NCI-H1048 (cell line): ENCODE measurements around the gene CPNE6.
"Not testable (repeated sequence)": the region's sequence is repeated elsewhere in the genome, so short reads cannot be mapped to it uniquely, and the experiment has no call there.

Source experiments
- DNase-seq: peaks from one replicate; lab custom pipeline; 2025; lab: John Stamatoyannopoulos, UW

The CPNE6 gene

DNA sequence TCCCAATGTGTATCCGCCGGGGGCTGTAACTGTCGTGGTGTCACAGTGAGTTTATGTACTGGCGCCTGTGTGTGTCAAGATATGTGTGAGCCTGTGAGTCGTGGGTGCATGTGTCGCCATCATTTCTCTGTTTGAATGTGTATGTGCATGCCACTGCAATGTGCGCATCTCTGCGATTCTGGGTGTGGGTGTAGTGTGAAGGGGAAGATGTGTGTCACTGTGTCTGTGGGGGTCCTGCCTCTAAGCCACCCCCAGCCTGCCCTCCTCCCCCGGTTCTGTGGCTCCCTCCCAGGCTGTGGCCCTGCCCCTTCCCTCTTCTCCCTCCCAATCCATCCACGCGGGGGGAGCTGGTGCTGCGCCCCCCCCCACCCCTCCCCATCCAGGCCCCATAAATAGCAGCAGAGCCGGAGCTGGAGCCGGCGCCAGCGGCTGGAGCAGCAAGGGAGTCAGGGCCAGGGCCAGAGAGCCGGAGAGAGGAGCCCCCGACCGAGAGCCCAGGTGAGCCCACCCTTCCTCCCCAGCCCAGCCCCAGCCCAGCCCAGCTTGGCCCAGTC lies at the start of gene CPNE6:
Gene CPNE6, plus strand, starts transcription at position 419 of the 554 bp plus-strand sequence. CDS start 1,375 bp downstream, outside the sequence.
- DNase-seq, result no peak

DNA sequence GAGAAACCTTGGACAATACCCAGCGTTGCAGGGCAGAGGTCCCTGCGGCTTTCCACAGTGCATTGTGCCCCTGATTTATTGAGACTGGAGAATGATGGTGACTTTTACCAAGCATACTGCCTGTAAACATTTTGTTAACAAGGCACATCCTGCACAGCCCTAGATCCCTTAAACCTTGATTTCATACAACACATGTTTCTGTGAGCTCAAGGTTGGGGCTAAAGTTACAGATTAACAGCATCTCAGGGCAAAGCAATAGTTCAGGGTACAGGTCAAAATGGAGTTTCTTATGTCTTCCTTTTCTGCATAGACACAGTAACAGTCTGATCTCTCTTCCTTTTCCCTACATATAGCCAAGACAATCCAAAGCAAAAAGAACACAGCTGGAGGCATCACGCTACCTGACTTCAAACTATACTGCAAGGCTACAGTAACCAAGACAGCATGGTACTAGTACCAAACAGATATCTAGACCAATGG lies 46.4 kb upstream of the CPNE6 start:
- not testable (repeated sequence) for DNase-seq

DNA sequence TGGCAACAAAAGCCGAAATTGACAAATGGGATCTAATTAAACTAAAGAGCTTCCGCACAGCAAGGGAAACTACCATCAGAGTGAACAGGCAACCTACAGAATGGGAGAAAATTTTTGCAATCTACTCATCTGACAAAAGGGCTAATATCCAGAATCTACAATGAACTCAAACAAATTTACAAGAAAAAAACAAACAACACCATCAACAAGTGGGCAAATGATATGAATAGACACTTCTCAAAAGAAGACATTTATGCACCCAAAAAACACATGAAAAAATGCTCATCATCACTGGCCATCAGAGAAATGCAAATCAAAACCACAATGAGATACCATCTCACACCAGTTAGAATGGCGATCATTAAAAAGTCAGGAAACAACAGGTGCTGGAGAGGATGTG lies 41.7 kb upstream of the CPNE6 start:
- not testable (repeated sequence) for DNase-seq

DNA sequence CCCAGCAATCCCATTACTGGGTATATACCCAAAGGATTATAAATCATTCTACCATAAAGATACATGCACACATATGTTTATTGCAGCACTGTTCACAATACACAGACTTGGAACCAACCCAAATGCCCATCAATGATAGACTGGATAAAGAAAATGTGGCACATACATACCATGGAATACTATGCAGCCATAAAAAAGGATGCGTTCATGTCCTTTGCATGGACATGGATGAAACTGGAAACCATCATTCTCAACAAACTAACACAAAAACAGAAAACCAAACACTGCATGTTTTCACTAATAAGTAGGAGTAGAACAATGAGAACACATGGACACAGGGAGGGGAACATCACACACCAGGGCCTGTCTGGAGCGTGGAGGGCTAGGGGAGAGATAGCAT lies 40.0 kb upstream of the CPNE6 start:
- DNase-seq, result not testable (repeated sequence)

DNA sequence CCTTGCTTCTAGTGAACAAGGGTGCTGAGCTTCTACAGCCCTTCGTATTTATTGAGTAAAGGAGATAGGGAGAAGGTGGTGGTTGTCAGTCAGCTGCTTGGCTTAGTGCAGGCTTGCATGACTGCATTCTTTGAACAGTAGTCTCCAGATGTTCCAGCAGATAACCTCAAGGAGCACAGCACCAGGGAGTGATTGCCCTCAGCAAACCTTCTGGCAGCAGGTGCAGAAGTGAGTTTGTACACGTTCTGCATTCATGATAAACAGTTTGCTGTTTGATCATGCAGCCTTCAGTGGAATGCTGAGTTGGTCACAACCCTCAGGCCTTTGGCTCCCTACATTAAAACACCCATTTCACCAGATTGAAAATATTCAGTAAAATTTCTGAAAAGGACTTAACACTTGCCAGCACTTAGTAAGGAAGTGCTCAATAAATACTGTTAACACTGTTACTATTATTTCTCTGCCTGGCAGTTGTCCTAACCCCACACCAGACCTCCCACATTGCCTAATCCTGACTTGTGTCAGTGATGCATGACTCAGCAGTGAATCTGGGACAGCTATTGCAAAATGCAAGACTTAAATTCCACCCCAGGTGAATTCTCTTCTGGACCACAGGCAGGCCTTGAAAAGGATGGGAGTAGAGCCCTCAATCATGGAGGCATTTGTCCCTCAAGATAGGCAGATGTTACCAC lies 38.5 kb upstream of the CPNE6 start:
- no peak for DNase-seq

DNA sequence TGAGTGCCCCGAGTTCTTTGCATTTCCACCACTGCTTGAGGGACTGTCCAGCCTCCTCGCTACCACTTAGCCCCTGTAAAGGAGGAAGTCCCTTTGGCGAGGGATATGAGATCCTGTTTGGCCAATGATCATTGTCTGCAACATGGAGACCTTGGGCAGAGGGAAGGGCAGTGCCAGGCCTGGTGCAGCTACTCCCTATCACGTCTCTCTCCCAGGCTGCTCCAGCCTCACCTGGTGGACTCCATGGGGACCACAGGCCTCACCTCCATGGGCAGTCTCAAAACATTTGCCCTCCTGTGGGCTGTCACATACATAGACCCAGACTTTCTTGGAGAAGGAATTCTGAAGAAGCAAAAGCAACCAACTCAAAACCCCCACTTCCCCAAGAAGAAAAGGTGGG lies 35.6 kb upstream of the CPNE6 start:
- not testable (repeated sequence) for DNase-seq

DNA sequence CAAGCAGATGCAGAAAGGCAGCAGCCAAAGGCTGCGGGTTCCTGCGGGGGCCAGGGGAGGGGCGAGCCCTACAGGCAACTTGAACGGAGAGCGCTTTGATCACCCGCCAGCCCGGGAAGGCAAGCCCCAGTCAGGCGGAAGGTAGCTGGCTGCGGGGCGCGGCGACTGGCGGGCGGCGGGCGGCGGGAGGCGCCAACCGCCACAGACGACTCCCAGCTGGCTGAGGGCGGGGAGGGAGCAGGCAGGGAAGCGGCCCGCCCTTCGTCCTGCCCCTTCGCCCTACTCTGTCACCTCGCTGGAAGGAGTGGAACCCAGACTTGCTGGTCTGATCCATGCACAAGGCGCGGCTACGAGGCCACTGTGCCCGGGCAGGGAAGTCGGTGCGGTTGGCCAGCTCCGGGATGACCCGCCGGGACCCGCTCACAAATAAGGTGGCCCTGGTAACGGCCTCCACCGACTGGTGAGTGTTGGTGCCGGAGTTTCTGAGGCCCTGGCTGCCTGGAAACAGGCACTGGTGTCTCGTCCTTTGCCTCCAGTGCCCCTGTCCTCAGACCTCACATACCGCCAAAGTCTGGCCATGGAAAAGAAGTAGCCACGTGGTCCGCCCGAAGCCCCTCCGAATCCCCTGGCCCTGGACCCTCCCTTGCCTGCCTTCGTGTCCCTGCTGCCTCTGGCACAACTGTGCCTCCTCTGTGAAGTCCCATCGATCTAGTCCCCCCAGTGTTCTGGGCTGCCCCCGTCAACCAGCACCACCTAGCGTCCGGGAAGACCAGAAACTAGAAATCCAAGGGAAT lies 35.0 kb upstream of the CPNE6 start:
- peak; percentile 57 for DNase-seq

DNA sequence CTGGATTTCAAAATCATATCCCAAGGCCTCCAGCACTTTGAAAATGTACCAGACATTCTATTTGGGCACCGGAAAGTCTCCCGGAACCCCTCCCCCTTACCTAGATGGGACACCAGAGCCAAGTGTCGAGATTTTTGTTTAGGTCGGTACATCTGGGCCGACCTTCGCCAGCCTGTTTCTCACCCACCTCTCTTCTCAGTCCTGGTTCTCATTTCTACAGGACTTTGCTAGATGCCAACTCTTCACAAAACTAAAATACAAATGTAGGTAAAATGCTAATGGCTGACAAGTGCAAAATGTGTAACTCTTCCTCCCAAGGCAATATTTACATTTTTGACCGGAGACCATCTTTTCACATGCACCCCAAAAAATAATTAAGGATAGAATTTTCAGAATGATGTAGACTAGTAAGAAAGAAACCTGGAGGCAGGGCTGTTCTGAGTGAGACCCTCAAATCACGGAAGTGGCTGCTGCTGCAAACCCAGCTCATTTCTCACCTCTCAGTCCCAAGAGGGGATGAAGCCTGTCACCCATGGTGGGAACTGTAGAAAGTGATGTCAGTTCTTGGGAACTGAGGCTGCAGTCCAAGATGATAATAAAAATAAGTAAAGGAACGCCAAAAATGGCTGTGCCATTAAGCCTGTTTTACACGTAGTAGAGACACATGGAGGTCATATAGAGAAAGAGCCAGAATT lies 34.3 kb upstream of the CPNE6 start:
- DNase-seq, result not testable (repeated sequence)

DNA sequence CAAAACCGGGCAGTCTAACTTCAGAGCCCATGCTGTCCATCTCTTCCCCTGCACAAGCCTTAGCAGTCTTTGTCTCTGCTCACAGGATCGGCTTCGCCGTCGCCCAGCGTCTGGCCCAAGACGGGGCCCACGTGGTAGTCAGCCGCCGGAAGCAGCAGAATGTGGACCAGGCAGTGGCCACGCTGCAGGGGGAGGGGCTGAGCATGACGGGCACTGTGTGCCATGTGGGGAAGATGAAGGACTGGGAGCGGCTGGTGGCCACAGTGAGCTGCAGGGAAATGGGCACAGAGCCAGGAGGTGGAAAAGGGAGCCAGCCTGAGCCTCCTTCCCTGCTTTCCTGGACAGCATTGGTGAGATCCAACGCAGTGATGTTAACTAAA lies 33.7 kb upstream of the CPNE6 start:
- no peak for DNase-seq

DNA sequence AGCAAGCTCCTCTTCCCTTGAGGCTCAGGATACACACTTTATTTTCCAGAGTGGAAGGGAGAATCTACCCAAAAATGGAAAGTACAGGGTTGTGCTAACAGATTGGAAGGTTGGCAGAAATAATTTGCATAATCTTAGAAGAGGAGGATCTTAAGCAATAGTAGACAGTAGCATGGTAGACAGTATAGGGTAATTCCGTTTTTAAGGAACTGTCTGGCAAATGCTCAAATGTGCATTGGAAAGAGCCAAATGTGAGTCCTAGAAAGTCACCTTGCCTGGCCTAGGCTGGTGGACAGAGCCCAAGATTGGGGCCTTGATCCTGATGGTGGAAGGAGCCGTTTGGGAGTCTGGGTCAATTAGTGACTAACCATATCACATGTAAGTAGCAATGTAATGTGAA lies 32.7 kb upstream of the CPNE6 start:
- DNase-seq, result no peak

DNA sequence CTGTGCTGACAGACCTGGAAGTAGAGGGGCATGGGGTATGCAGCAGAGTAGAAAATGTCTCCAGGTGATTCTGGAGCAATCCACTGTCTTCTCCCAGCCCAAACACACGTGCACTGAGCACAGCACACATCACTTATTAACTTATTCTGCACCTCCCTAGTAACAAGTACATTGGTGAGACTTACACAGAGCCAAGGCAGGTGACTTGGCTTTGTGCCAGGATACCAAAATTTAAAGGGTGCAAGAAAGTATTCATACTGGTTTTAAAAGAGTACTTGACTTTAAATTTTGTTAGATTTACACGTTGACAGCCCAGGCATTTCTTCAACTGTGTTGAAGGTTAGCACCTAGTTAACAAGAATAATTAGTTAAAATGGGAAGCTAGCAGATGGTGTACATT lies 30.7 kb upstream of the CPNE6 start:
- DNase-seq, result no peak

DNA sequence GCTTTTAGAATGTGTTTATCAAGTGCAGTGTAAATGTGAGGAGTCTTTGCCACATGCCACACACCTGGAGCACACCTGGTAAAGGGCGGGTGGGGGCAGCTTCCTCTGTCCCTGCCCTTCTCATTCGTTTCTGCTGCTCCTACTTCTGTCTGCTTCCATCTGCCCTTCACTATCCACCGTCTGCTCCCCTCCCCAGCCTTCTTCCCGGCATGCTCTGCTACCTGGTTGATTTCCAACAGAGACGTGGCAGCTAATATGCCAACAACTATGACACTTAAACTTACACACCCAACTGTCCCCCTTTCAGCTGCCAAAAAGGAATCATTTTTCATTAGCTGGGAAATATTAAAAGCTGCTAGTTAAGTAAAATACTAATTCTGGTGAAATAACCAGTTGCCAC lies 28.6 kb upstream of the CPNE6 start:
- no peak for DNase-seq

DNA sequence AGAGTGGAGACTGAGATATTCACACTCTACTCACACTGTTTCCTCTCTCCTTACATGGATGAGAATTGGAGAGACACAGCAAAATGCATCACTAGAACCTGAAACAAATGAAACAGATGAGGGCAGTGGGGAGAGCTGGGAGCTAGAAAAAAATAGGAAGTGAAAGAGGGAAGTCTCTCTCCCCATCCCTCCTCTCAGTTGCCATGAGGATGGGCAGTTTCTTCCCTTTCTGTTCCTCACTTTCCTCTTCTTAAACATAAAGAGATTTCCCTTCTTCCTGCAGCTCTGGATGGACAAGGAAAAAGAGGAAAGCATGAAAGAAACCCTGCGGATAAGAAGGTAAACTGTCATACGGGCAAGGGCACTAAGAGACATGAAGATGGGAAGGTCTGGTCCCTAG lies 22.4 kb upstream of the CPNE6 start:
- DNase-seq, result not testable (repeated sequence)

DNA sequence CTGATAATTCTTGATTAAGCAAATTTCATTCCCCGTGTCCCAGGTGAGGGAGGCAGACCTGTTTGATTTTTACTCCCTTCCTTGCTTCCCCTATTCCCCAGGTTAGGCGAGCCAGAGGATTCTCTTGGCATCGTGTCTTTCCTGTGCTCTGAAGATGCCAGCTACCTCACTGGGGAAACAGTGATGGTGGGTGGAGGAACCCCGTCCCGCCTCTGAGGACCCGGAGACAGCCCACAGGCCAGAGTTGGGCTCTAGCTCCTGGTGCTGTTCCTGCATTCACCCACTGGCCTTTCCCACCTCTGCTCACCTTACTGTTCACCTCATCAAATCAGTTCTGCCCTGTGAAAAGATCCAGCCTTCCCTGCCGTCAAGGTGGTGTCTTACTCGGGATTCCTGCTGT lies 20.6 kb upstream of the CPNE6 start:
- not testable (repeated sequence) for DNase-seq

DNA sequence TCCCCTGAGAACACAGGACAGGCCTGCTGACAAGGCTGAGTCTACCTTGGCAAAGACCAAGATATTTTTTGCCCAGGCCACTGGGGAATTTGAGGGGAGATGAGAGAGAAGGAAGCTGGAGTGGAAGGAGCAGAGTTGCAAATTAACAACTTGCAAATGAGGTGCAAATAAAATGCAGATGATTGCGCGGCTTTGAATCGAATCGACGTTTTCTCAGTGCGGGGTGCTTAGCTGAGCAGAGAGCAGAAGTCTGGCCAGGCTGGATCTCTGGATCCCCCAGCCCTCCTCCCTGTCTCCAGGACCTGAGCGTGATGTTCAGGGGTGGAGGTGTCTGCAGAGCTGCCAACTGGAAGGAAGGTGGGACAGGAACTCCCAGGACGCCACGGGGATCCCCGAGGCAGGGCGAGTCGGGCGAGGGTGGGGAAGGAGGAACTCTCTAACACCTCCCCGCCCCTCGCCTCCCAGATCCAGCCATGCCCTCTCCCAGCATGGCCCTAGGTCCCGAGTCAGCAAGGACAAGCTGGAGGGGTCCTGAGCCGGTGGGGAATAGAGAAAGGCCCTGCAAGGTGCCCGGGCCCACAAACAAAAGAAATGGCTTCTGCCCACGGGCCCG lies 20.1 kb upstream of the CPNE6 start:
- no peak for DNase-seq

DNA sequence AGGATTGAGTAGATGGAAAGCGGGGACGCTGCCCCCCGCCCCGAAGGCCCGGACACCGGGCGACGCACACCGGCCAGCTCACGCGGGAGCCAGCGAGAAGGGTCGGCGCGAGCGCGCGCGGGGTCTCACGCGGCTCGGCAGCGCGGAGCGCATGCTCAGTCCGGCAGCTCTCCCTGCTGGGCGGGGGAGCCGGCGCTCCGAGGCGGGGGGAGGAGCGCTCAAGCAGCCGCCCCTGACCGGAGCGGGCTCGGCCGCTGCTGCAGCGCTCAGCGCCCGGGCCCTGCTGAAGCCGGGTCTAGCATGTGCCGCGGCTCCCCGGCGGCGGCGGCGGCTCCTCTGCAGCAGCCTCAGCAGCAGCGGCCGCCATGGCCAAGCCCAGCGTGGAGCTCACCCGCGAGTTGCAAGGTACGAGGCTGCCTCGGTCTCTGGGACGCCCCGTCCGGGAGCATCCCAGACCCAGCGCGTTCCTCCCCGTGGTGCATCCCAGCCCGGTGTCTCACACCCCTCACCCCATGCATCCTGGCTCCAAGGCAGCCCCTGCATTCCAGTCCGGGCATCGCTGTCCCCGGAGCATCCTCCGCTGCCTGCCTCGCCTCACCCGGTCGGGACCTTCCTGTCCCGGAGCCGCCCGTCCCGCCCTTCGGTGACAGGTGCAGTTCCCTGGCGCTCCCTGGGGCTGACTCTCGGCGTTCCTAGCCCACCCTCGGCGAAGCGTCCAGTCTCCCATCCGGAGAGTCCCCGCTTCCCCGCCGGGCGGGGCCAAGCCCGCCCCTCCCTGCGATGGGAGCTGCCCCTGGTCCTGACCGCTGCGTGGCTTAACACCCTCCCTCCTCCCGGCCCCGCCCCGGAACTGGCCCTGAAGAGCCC lies 19.3 kb upstream of the CPNE6 start, which contains the start of gene CARMIL3:
Gene CARMIL3, plus strand, starts transcription at position 221 of the 867 bp plus-strand sequence. Its CDS starts 145 bp downstream, at position 366.
- DNase-seq, result peak; percentile 35

DNA sequence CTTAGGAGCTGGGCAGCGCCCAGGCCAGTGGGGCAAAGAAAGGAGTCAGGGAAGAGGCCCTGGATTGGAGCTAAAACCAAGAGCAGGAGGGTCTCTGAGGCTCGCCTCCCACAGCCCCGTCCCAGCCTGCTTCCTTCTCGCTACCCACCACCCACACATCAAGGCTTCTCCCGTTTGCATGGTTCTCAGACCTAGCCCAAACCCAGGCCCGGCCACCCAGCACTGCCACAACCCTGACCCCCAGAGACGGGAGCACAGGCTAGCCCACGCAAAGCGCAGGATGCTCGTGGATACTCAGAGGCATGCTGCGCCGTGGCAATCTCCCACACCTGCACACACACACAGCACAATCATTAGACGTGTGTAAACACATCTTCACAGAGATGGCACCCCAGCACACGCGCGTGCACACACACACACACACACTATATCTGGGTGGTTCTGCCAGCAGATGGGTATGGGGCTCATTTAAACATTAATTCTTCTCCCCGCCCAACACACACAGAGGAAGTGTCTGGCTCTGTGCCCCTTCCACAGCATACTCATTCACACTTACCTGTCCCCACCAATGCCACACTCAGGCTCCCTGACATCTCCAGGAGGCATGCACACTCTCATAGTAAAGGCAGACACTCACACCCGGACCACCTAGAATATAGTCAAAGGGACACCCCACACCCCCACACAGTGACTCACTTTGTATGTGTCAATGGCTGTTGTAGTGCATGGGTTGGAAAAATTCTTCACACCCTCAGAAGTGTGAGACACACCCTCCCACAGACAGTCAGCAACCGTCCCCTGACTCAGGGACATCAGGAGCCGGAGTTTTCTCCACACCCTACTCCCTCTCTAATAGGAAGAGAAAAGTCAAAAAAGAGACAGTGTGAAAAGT lies 18.5 kb upstream of the CPNE6 start:
- no peak for DNase-seq

DNA sequence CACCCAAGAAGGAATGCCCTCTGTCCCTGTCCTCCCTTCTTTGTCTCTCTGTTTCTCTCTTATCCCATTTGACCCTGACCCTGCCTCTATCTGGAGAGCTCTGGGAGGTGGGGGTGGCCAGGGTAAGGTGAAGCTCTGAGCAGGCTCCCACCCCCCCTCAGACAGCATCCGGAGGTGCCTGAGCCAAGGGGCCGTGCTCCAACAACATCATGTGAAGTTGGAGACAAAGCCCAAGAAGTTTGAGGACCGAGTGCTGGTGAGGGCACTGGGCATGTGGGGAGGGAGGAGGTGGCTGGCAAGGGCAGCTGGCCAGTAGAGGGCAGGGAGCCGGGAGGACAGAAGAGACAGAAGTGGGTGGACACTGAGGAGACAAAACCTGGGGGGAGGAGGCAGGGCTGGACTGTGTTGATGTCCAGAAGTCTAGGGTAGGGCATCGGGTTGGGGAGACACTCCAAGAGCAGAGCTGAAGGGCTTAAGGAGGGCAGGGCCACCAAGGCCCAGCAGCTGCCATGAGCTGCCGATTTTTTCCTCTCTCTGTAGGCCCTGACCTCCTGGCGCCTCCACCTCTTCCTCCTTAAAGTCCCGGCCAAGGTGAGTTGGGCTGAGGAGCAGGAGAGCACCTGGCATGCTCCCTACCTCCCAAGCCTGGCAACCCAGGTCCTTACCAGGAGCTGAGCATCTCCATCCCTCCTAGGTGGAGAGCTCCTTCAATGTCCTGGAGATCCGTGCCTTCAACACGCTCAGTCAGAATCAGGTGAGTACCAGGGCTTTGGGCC lies 17.6 kb upstream of the CPNE6 start:
- no peak for DNase-seq

DNA sequence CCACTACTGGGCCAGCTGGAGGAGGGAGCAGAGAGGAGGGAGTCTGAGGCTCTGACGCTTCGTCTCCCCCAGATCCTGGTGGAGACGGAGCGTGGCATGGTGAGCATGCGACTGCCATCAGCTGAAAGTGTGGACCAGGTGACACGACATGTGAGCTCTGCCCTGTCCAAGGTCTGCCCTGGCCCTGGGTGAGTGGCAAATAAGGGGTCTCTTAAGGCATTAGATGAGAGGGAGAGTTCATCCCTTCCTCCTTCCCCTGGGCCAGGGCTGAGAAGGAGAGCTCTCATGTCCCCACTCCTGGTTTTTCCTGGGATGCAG lies 17.1 kb upstream of the CPNE6 start:
- no peak for DNase-seq
